Muscle layer of duodenum (tissue), 2 donors: ENCODE measurements around the gene C21orf91.

Experiments used
- H3K27ac ChIP-seq: one replicate; pipeline ENCODE4 v1.7.0; 2013; ENCODE audit warnings: mild to moderate bottlenecking, low read length
- H3K27me3 ChIP-seq: one replicate; pipeline ENCODE4 v1.7.0; 2013; ENCODE audit warnings: low read depth, mild to moderate bottlenecking, control low read depth, low read length
- H3K36me3 ChIP-seq, 2 donors: one replicate each; pipeline ENCODE4 v1.7.0; 2013; ENCODE audit warnings: low read length in 2 of 2, control low read depth in 1 of 2, mild to moderate bottlenecking in 1 of 2; ENCODE audit not compliant: insufficient read depth in 2 of 2, control insufficient read depth in 1 of 2
- H3K4me1 ChIP-seq, 2 donors: one replicate each; pipeline ENCODE4 v1.7.0; 2013; ENCODE audit warnings: low read length in 2 of 2, mild to moderate bottlenecking in 2 of 2, control low read depth in 1 of 2, moderate library complexity in 1 of 2; ENCODE audit not compliant: insufficient read depth in 2 of 2, control insufficient read depth in 1 of 2
- H3K4me3 ChIP-seq, 2 donors: one replicate each; pipeline ENCODE4 v1.7.0; 2013; ENCODE audit warnings: low read length in 2 of 2, low read depth in 1 of 2, mild to moderate bottlenecking in 1 of 2
- H3K9me3 ChIP-seq, 2 donors: one replicate each; pipeline ENCODE4 v1.7.0; 2013; ENCODE audit warnings: low read length in 2 of 2, control low read depth in 1 of 2, mild to moderate bottlenecking in 1 of 2; ENCODE audit not compliant: control insufficient read depth in 1 of 2
- donor health status: healthy.

C21orf91 gene

GRCh38 chr21:17796503-17796902 lies 22.7 kb downstream of the C21orf91 start:
- no peaks in the 10 kb centered on the region for H3K27me3 ChIP-seq
- no peaks in the 10 kb centered on the region for H3K9me3 ChIP-seq
- no peak overlapping the region for H3K27ac ChIP-seq
- peaks cover 4 to 15% of the 10 kb centered on the region in 2 donors for H3K4me1 ChIP-seq
- peaks cover 0 to 5% of the 10 kb centered on the region in 2 donors for H3K36me3 ChIP-seq
- H3K4me3 ChIP-seq: no peak overlapping the region

DNA sequence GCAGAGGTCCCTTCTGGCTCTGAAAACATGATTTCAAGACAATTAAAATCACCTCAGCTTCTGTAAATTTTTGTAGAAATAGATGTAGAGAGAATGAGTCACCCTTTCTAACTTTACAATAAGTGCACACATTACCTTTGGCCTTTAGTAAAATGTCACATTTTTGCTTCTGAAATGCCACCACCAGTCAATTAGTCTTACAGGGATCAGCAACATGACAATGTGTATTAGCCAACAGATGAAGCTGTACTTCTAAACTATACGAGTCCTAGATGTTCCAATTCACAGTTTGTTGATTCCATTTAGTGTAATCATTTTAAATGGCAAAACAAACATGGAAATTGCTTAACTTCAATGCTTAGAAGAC lies 23.1 kb downstream of the C21orf91 start:
- no peaks in the 10 kb centered on the region for H3K27me3 ChIP-seq
- H3K4me3 ChIP-seq: no peak overlapping the region
- peaks cover 0 to 6% of the 10 kb centered on the region in 2 donors for H3K36me3 ChIP-seq
- H3K9me3 ChIP-seq: no peaks in the 10 kb centered on the region
- no peak overlapping the region for H3K27ac ChIP-seq
- peaks cover 4 to 15% of the 10 kb centered on the region in 2 donors for H3K4me1 ChIP-seq

DNA sequence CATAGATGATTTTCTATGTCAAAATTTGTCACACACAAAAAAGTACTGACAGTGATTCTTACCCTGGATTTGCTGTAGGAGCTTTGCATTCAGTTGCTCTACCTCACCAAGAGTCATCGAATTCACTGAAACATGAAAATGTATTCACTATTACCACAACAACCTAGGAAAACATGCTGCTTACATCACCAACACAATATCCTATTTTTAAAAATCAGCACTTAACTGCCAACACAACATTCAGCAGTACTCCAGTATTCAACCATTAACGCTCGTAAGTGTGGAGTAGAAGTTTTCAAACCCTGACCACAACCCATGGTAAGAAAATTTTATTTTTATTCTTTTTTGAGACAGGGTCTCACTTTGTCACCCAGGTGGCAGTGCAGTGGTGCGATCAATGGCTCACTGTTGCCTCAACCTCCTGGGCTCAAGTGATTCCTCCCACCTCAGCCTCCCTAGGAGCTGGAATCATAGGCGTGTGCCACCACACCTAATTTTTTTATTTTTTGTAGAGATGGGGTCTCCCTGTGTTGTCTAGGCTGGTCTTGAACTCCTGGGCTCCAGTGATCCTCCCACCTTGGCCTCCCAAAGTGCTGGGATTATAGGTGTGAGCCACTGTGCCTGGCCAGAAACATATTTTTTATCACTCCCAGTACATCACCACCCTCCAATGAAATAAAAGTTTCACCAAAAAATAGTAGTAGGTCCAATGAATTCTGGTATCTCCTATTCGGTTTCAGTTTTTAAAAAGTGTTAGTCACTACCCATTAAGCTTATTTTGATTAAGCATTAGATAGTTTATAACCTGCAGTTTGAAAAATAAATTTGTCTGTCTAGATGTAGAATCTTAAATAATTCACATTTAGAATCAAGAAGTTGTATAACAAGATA lies 23.8 kb downstream of the C21orf91 start:
- Histone ChIP-seq H3K4me1 (peaks cover 4 to 15% of the 10 kb centered on the region in 2 donors), H3K27ac (no peak overlapping the region), H3K9me3 (no peaks in the 10 kb centered on the region), H3K4me3 (peak overlapping the region in 1 of 2 donors; percentile 64), H3K27me3 (no peaks in the 10 kb centered on the region), H3K36me3 (peaks cover 0 to 6% of the 10 kb centered on the region in 2 donors)

- Histone ChIP-seq H3K4me1 (peaks cover 4 to 15% of the 10 kb centered on the region in 2 donors), H3K4me3 (peak overlapping the region; percentile 64 to 73)
These were observed 24.5 kb downstream of the C21orf91 start for GRCh38 chr21:17794518-17795145.

DNA sequence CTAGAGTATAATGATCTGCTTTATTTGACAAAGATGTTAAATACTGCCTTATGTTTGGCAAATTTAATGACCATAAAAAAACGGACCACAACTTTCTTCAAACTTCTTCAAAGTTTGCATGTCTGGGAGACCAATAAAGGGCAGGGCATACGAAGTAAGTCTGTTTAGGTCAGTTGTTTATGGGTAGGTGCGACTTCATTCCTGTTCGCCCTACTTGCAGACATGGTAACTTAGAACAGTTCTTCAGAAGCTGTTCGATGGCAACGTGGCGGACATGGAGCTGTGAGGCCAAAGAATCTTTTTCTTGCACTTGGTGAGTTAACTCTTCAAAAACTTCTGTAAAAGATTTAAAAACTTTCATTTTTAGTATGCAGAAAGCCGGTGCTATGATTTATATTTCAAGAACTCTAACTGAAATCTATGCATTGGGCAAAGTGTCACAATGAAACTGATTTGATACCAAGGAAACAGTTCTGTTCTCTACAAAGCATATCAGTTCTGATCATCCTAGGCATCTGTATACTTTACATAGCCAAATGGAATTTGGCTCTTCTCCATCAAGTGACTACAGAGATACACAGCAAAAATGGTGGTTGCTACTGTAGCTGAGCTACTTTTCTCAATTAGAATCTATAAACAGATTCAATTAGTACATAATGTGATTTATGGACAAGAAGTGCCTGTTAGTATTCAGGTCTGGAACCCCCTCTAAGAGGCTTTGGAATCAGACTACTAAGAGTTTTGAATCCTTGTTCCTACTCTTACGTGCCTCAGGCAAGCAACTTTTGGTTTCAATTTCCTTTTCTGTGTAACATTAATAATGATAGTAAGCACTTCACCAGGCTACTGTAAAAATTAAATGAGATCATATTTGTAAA lies 25.7 kb downstream of the C21orf91 start:
- H3K36me3 ChIP-seq: peaks cover 0 to 6% of the 10 kb centered on the region in 2 donors
- H3K27ac ChIP-seq: peak overlapping the region; percentile 89
- H3K4me3 ChIP-seq: peak overlapping the region; percentile 64 to 73

More at GRCh38 chr21:17794518-17795145, 24.5 kb downstream of the C21orf91 start:
- peaks cover 0 to 6% of the 10 kb centered on the region in 2 donors for H3K36me3 ChIP-seq
- no peaks in the 10 kb centered on the region for H3K27me3 ChIP-seq
- H3K9me3 ChIP-seq: no peaks in the 10 kb centered on the region
- H3K27ac ChIP-seq: peak overlapping the region; percentile 89

DNA sequence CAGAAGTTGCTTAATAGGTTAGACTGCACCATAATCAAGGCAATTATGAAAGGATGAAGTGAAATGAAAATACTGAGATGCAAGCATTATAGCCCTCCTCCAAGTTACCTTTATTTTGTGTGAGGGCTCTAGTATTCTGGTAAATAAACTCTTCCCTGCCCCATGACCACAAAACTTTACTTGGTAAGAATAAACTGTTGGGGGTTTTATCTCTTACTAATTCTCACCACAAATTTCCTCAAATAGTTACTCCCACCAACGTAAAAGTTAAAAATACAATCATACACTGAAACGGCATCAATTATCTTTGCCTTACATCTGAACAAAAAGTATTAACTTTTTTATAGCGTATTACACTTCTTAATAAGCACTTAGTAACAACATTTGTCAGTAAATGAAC lies 29.5 kb downstream of the C21orf91 start:
- Histone ChIP-seq H3K36me3 (peaks cover 10 to 17% of the 10 kb centered on the region in 2 donors), H3K27ac (no peak overlapping the region), H3K4me1 (peaks cover 0 to 9% of the 10 kb centered on the region in 2 donors), H3K4me3 (no peak overlapping the region), H3K9me3 (no peaks in the 10 kb centered on the region), H3K27me3 (no peaks in the 10 kb centered on the region)

More for the DNA sequence above, 25.7 kb downstream of the C21orf91 start:
- Histone ChIP-seq H3K9me3 (no peaks in the 10 kb centered on the region), H3K4me1 (peaks cover 3 to 15% of the 10 kb centered on the region in 2 donors), H3K27me3 (no peaks in the 10 kb centered on the region)

- Histone ChIP-seq H3K9me3 (no peaks in the 10 kb centered on the region), H3K27ac (no peak overlapping the region), H3K4me1 (peaks cover 0 to 5% of the 10 kb centered on the region in 2 donors), H3K36me3 (peaks cover 10 to 17% of the 10 kb centered on the region in 2 donors), H3K27me3 (no peaks in the 10 kb centered on the region), H3K4me3 (no peak overlapping the region)
These were observed 30.1 kb downstream of the C21orf91 start for GRCh38 chr21:17789069-17789468.

DNA sequence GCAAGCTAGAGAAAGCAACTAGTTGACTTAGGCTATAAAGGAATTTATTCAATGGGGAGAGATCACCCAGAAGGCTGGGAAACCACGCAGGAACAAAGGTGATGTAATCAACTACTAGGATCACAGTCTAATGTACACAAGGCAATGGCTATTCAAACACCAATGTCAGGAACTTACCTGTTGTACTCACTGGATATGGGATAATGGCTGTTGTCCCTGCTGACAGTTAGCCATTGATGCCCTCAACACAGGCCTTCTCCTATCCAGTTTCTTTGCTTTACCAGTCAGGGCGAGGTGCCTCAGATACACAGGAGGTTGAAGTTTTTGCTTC lies 32.3 kb downstream of the C21orf91 start:
- Histone ChIP-seq H3K27ac (no peak overlapping the region), H3K9me3 (no peaks in the 10 kb centered on the region), H3K27me3 (no peaks in the 10 kb centered on the region), H3K4me3 (no peak overlapping the region), H3K4me1 (no peaks in the 10 kb centered on the region), H3K36me3 (peaks cover 8 to 17% of the 10 kb centered on the region in 2 donors)

- H3K9me3 ChIP-seq: no peaks in the 10 kb centered on the region
- no peak overlapping the region for H3K27ac ChIP-seq
- no peak overlapping the region for H3K4me3 ChIP-seq
- H3K36me3 ChIP-seq: peaks cover 4 to 17% of the 10 kb centered on the region in 2 donors
- no peaks in the 10 kb centered on the region for H3K27me3 ChIP-seq
- no peaks in the 10 kb centered on the region for H3K4me1 ChIP-seq
These were observed 32.9 kb downstream of the C21orf91 start for GRCh38 chr21:17786071-17786850.

DNA sequence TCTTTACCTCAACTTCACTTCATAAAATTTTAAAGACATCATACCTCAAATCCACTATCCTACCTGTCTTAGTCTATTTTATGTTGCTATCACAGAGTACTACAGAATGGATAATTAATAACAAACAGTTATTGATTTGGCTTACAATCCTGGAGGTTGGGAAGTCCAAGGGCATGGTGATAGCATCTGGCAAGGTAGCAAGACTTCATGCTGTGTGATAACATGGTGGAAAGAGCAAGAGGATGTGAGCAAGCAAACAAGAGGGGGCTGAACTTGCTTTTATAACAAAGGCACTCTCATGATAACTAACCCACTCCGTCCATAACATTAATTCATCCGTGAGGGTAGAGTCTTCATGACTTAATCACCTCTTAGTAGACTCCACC lies 33.8 kb downstream of the C21orf91 start:
- Histone ChIP-seq H3K4me1 (no peaks in the 10 kb centered on the region), H3K9me3 (no peaks in the 10 kb centered on the region), H3K27ac (no peak overlapping the region)

More for the DNA sequence above, 33.8 kb downstream of the C21orf91 start:
- H3K27me3 ChIP-seq: no peaks in the 10 kb centered on the region
- H3K4me3 ChIP-seq: no peak overlapping the region
- H3K36me3 ChIP-seq: peaks cover 4 to 17% of the 10 kb centered on the region in 2 donors
